HEK293T (cell line): ENCODE measurements around the gene SCML2.

Experiments used
- CTBP1 ChIP-seq: fragments of 450-650 bp; IDR thresholded peaks from 2 replicates; pipeline ENCODE4 v1.6.1; 2016; ENCODE audit warnings: borderline replicate concordance
- ELF4 ChIP-seq: fragments of 450-650 bp; IDR thresholded peaks from 2 replicates; pipeline ENCODE4 v1.6.1; 2017; ENCODE audit warnings: antibody characterized with exemption
- FOXK2 ChIP-seq: fragments of 450-650 bp; IDR thresholded peaks from 2 replicates; pipeline ENCODE4 v1.6.1; 2016; ENCODE audit warnings: mild to moderate bottlenecking
- FOXM1 ChIP-seq: fragments of 450-650 bp; IDR thresholded peaks from 2 replicates; pipeline ENCODE4 v1.6.1; 2017; ENCODE audit warnings: mild to moderate bottlenecking, borderline replicate concordance
- PKNOX1 ChIP-seq: fragments of 450-650 bp; IDR thresholded peaks from 2 replicates; pipeline ENCODE4 v1.6.1; 2016
- SUZ12 ChIP-seq: fragments of 450-650 bp; IDR thresholded peaks from 2 replicates; pipeline ENCODE4 v1.6.1; 2016; ENCODE audit warnings: mild to moderate bottlenecking

- TF ChIP-seq FOXM1 (no peak), PKNOX1 (no peak), ELF4 (no peak), SUZ12 (no peak), CTBP1 (no peak), FOXK2 (no peak)
These were observed 101.7 kb downstream of the SCML2 start for GRCh38 chrX:18252644-18253359.
